ENCODE measurements around the gene HUWE1.

HUWE1 gene

GRCh38 chrX:53654376-53654775, 32.1 kb downstream of the HUWE1 start:
- peaks cover 22% of the 10 kb centered on the region for H3K4me1 ChIP-seq (ENCODE audit: low read depth, poor library complexity, severe bottlenecking)
- no peak overlapping the region for H2AFZ ChIP-seq (ENCODE audit: low read depth)
- H3K4me3 ChIP-seq (IDR thresholded peaks at IDR 0.05; ENCODE audit: insufficient read depth, low read depth, low read length): no peak overlapping the region
- peaks cover 19% of the 10 kb centered on the region for H4K20me1 ChIP-seq (ENCODE audit: insufficient read depth)
- H3K79me2 ChIP-seq (ENCODE audit: insufficient read depth, low read depth): peaks cover 92% of the 10 kb centered on the region
- H3K27ac ChIP-seq: no peak overlapping the region
- no peak overlapping the region for H3K9ac ChIP-seq
- no peaks in the 10 kb centered on the region for H3K27me3 ChIP-seq (ENCODE audit: insufficient read depth, low read depth)
- TF ChIP-seq, protein P1, sequence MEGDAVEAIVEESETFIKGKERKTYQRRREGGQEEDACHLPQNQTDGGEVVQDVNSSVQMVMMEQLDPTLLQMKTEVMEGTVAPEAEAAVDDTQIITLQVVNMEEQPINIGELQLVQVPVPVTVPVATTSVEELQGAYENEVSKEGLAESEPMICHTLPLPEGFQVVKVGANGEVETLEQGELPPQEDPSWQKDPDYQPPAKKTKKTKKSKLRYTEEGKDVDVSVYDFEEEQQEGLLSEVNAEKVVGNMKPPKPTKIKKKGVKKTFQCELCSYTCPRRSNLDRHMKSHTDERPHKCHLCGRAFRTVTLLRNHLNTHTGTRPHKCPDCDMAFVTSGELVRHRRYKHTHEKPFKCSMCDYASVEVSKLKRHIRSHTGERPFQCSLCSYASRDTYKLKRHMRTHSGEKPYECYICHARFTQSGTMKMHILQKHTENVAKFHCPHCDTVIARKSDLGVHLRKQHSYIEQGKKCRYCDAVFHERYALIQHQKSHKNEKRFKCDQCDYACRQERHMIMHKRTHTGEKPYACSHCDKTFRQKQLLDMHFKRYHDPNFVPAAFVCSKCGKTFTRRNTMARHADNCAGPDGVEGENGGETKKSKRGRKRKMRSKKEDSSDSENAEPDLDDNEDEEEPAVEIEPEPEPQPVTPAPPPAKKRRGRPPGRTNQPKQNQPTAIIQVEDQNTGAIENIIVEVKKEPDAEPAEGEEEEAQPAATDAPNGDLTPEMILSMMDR (conservative IDR thresholded peaks at IDR 0.05; ENCODE audit: low read depth, low read length): no peak
- no peak overlapping the region for H3K4me2 ChIP-seq
- peaks cover 5% of the 10 kb centered on the region; the same call in 1 of the 2 replicates for H3K36me3 ChIP-seq (ENCODE audit: insufficient read depth)

DNA sequence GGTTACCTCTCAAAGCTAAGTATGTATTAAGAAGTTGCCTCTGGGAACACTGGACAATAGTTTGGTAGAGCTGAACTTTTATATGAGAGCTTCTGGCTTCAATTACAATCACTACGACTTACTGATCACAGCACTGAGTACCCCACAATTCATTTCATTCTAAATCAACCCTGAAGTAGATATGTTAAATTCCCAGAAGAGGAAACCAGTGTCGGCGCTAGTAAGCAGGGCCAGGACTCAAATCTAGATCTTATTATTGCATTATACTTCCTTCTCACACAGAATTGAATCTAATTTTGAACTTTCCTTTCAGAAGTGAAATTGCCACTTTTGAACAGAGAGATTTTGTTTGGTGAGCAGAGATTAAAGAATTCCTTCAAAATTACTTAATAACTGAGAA, 41.8 kb downstream of the HUWE1 start:
- Histone ChIP-seq H3K79me2 (ENCODE audit: insufficient read depth, low read depth) (peaks cover 12% of the 10 kb centered on the region; the same call in 1 of the 2 replicates), H3K4me3 (IDR thresholded peaks at IDR 0.05; ENCODE audit: insufficient read depth, low read depth, low read length) (no peak overlapping the region), H3K36me3 (ENCODE audit: insufficient read depth) (peaks cover 11% of the 10 kb centered on the region; the same call in 1 of the 2 replicates), H3K9ac (no peak overlapping the region), H4K20me1 (ENCODE audit: insufficient read depth) (no peaks in the 10 kb centered on the region), H3K27ac (no peak overlapping the region), H2AFZ (ENCODE audit: low read depth) (no peak overlapping the region), H3K4me2 (no peak overlapping the region), H3K4me1 (ENCODE audit: low read depth, poor library complexity, severe bottlenecking) (no peaks in the 10 kb centered on the region), H3K27me3 (ENCODE audit: insufficient read depth, low read depth) (no peaks in the 10 kb centered on the region)
- TF ChIP-seq, protein P1 (conservative IDR thresholded peaks at IDR 0.05; ENCODE audit: low read depth, low read length): no peak

DNA sequence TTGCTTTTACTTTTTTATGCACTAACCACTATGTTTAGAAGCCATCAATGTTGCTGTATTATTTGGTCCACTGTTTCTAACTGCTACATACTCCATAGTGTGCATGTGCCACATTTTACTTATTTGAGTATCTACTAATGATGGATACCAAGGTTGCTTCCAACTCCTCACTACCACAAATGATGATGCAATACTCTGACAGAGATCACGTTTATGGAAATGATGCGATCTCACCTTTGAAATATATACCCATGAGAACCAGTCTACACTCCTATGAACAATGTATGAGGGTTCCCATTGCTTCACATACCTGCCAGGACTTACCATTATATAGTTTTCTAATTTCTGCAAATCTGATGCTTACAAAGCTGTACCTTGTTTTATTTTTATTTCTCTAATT, 44.2 kb downstream of the HUWE1 start:
- TF ChIP-seq, protein P1 (conservative IDR thresholded peaks at IDR 0.05; ENCODE audit: low read depth, low read length): no peak
- Histone ChIP-seq H3K4me3 (IDR thresholded peaks at IDR 0.05; ENCODE audit: insufficient read depth, low read depth, low read length) (no peak overlapping the region), H3K79me2 (ENCODE audit: insufficient read depth, low read depth) (peaks cover 10% of the 10 kb centered on the region; the same call in 1 of the 2 replicates), H3K27ac (no peak overlapping the region), H3K9ac (no peak overlapping the region), H3K4me1 (ENCODE audit: low read depth, poor library complexity, severe bottlenecking) (no peaks in the 10 kb centered on the region), H2AFZ (ENCODE audit: low read depth) (no peak overlapping the region), H3K36me3 (ENCODE audit: insufficient read depth) (0 out of 2 replicates have a peak, but pooled peaks cover 7% of the 10 kb centered on the region), H4K20me1 (ENCODE audit: insufficient read depth) (no peaks in the 10 kb centered on the region), H3K27me3 (ENCODE audit: insufficient read depth, low read depth) (no peaks in the 10 kb centered on the region), H3K4me2 (no peak overlapping the region)

DNA sequence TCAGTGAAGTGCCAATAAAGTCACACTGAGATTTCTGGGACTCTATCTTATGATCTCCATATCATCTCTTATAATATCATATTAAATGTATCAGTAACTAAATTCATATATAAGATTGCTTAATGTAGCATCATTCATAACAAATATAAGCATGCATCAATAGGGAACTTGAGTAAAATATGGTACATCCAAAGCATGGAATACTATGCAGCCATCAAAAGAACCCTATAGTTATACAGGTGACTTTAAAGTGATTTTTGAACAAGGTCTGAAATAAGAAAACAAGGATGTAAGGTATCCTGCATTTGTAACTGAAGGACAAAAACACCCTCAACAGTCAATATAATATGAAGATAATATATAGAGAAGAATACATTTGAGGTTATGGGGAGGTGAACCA, 47.3 kb downstream of the HUWE1 start:
- Histone ChIP-seq H3K36me3 (ENCODE audit: insufficient read depth) (peaks cover 11% of the 10 kb centered on the region; the same call in 1 of the 2 replicates), H4K20me1 (ENCODE audit: insufficient read depth) (no peaks in the 10 kb centered on the region), H2AFZ (ENCODE audit: low read depth) (no peak overlapping the region), H3K79me2 (ENCODE audit: insufficient read depth, low read depth) (peaks cover 17% of the 10 kb centered on the region; the same call in 1 of the 2 replicates), H3K4me1 (ENCODE audit: low read depth, poor library complexity, severe bottlenecking) (no peaks in the 10 kb centered on the region), H3K27ac (no peak overlapping the region), H3K4me3 (IDR thresholded peaks at IDR 0.05; ENCODE audit: insufficient read depth, low read depth, low read length) (no peak overlapping the region), H3K4me2 (no peak overlapping the region), H3K27me3 (ENCODE audit: insufficient read depth, low read depth) (no peaks in the 10 kb centered on the region), H3K9ac (no peak overlapping the region)
- TF ChIP-seq, protein P1 (conservative IDR thresholded peaks at IDR 0.05; ENCODE audit: low read depth, low read length): no peak

All from KMS-11 (cell line).